ENCODE measurements around the gene SLC16A8.

DNA sequence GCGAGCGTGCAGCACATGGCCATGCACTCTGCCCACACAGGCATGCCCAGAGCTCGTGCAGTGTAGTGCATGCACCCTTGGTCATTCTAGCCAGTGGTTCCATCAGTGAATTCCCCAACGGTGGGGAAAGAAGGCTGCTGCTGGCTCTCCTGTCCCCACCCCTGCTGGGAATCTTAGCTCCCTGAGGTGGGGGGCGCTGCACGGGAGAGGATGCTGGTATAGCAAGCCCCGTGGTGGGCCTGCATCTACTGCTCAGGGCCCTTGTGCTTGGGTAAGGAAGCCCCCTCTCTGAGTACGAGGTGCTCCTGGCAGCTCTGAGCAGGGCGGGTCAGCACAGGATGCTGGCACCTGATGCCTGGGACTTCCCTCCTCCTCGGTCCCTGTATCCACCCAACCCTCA lies 45.0 kb upstream of the SLC16A8 start:
- TF ChIP-seq, protein P1, sequence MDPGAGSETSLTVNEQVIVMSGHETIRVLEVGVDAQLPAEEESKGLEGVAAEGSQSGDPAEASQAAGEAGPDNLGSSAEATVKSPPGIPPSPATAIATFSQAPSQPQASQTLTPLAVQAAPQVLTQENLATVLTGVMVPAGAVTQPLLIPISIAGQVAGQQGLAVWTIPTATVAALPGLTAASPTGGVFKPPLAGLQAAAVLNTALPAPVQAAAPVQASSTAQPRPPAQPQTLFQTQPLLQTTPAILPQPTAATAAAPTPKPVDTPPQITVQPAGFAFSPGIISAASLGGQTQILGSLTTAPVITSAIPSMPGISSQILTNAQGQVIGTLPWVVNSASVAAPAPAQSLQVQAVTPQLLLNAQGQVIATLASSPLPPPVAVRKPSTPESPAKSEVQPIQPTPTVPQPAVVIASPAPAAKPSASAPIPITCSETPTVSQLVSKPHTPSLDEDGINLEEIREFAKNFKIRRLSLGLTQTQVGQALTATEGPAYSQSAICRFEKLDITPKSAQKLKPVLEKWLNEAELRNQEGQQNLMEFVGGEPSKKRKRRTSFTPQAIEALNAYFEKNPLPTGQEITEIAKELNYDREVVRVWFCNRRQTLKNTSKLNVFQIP (CRISPR knock-in tag; IDR thresholded peaks at IDR 0.05; ENCODE audit: borderline replicate concordance, low read depth): no peak
- TF ChIP-seq, protein P2, sequence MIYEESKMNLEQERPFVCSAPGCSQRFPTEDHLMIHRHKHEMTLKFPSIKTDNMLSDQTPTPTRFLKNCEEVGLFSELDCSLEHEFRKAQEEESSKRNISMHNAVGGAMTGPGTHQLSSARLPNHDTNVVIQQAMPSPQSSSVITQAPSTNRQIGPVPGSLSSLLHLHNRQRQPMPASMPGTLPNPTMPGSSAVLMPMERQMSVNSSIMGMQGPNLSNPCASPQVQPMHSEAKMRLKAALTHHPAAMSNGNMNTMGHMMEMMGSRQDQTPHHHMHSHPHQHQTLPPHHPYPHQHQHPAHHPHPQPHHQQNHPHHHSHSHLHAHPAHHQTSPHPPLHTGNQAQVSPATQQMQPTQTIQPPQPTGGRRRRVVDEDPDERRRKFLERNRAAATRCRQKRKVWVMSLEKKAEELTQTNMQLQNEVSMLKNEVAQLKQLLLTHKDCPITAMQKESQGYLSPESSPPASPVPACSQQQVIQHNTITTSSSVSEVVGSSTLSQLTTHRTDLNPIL (CRISPR knock-in tag; IDR thresholded peaks at IDR 0.05; ENCODE audit: low read depth): no peak
- TF ChIP-seq, protein P3, sequence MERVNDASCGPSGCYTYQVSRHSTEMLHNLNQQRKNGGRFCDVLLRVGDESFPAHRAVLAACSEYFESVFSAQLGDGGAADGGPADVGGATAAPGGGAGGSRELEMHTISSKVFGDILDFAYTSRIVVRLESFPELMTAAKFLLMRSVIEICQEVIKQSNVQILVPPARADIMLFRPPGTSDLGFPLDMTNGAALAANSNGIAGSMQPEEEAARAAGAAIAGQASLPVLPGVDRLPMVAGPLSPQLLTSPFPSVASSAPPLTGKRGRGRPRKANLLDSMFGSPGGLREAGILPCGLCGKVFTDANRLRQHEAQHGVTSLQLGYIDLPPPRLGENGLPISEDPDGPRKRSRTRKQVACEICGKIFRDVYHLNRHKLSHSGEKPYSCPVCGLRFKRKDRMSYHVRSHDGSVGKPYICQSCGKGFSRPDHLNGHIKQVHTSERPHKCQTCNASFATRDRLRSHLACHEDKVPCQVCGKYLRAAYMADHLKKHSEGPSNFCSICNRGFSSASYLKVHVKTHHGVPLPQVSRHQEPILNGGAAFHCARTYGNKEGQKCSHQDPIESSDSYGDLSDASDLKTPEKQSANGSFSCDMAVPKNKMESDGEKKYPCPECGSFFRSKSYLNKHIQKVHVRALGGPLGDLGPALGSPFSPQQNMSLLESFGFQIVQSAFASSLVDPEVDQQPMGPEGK (CRISPR knock-in tag; IDR thresholded peaks at IDR 0.05; ENCODE audit: borderline replicate concordance): no peak
- no peak for TF ChIP-seq ZNF8 (CRISPR knock-in tag; IDR thresholded peaks at IDR 0.05)
